B cell (primary cell): Measurements from ENCODE around the gene TOP1. TPM values are rescaled to one million over a fixed set of nuclear protein-coding genes. Genes with fewer than 3 reads are reported as not detected.

ENCODE experiments used
- ATAC-seq: fragments of 200-7000 bp; cut with Tn5 transposase; one replicate; pipeline ENCODE4 v1.10.0; 2021; ENCODE audit warnings: low read depth, mild to moderate bottlenecking, moderate number of reproducible peaks, moderate library complexity
- CTCF ChIA-PET: fragments of 350-600 bp; sonication (Branson Sonifier 250); formaldehyde crosslinking; loops from one replicate; lab custom pipeline; 2021; ENCODE audit warnings: antibody characterized with exemption, inconsistent platforms; lab: Charles Lee
- POLR2A ChIA-PET: fragments of 350-600 bp; sonication (Branson Sonifier 250); formaldehyde crosslinking; loops from one replicate; lab custom pipeline; 2021; ENCODE audit warnings: antibody characterized with exemption; lab: Charles Lee
- DNase-seq: peaks from one replicate; pipeline ENCODE4 v3.0.0; 2013
- H2AFZ ChIP-seq: 2 replicates; pipeline ENCODE4 v1.6.1; 2012; ENCODE audit warnings: mild to moderate bottlenecking, low read depth, low read length; ENCODE audit not compliant: insufficient read depth, poor library complexity, severe bottlenecking
- H3K27ac ChIP-seq, 2 donors: 1 replicate in 1 of 2; 2 replicates in 1 of 2; pipeline ENCODE4 v1.5.1; 2012 to 2013; ENCODE audit warnings: low read length in 2 of 2, mild to moderate bottlenecking in 2 of 2, moderate library complexity in 1 of 2
- H3K27me3 ChIP-seq, 4 experiments: fragments of 200-600 bp in 1 of 4; sonication (generic) in 1 of 4; replicated peaks in 1 of 4; 1 replicate in 2 of 4; 2 replicates in 2 of 4; pipeline versions ENCODE4 v1.6.1 to v1.7.0; 2013 to 2016; ENCODE audit warnings: low read length in 3 of 4, mild to moderate bottlenecking in 2 of 4, mixed read lengths in 1 of 4, moderate library complexity in 1 of 4; ENCODE audit not compliant: insufficient read depth in 4 of 4, control insufficient read depth in 3 of 4; ENCODE audit errors: control extremely low read depth in 1 of 4
- H3K36me3 ChIP-seq, 2 experiments: replicated peaks in 1 of 2; 1 replicate in 1 of 2; 2 replicates in 1 of 2; pipeline versions ENCODE4 v1.6.1 to v1.7.1; 2013; ENCODE audit warnings: low read length in 1 of 2; ENCODE audit not compliant: insufficient read depth in 2 of 2, control insufficient read depth in 1 of 2; ENCODE audit errors: control extremely low read depth in 1 of 2, extremely low read depth in 1 of 2
- H3K4me1 ChIP-seq, 2 donors: fragments of 200-600 bp in 1 of 2; sonication (generic) in 1 of 2; 1 replicate in 1 of 2; 2 replicates in 1 of 2; pipeline versions ENCODE4 v1.5.1 to v1.6.1; 2013 to 2017; ENCODE audit warnings: low read length in 2 of 2; ENCODE audit not compliant: control insufficient read depth in 2 of 2, insufficient read depth in 2 of 2
- H3K4me2 ChIP-seq: replicated peaks from 2 replicates; pipeline ENCODE3; 2012; ENCODE audit warnings: mild to moderate bottlenecking, low read depth, low read length; ENCODE audit not compliant: poor library complexity, severe bottlenecking
- H3K4me3 ChIP-seq, 5 experiments: fragments of 200-600 bp in 1 of 5; sonication (generic) in 1 of 5; 1 replicate in 3 of 5; 2 replicates in 2 of 5; pipeline versions ENCODE4 v1.5.1 to v1.7.0; 2011 to 2016; ENCODE audit warnings: low read length in 4 of 5, mild to moderate bottlenecking in 4 of 5, low read depth in 2 of 5, control low read depth in 1 of 5, moderate library complexity in 1 of 5; ENCODE audit not compliant: insufficient read depth in 1 of 5; ENCODE audit errors: control extremely low read depth in 1 of 5, extremely low read depth in 1 of 5
- H3K79me2 ChIP-seq: fragments of 200-600 bp; sonication (generic); one replicate; pipeline ENCODE4 v1.6.0; 2016; ENCODE audit warnings: low read length; ENCODE audit not compliant: control insufficient read depth, insufficient read depth
- H3K9ac ChIP-seq: fragments of 200-600 bp; sonication (generic); 2 replicates; pipeline ENCODE4 v1.6.1; 2017; ENCODE audit warnings: mild to moderate bottlenecking, low read length, moderate library complexity
- H3K9me3 ChIP-seq, 3 donors: one replicate each; pipeline versions ENCODE4 v1.6.1 to v1.7.1; 2013; ENCODE audit warnings: low read length in 2 of 3; ENCODE audit not compliant: control insufficient read depth in 2 of 3, insufficient read depth in 1 of 3; ENCODE audit errors: control extremely low read depth in 1 of 3
- H4K20me1 ChIP-seq: 2 replicates; pipeline ENCODE4 v1.6.0; 2012; ENCODE audit warnings: mild to moderate bottlenecking, low read length; ENCODE audit not compliant: insufficient read depth, control insufficient read depth, poor library complexity, severe bottlenecking
- H3K27ac Mint-ChIP-seq: one replicate; pipeline ENCODE4 v1.8.0; 2021; ENCODE audit warnings: mixed read lengths
- H3K27me3 Mint-ChIP-seq: one replicate; pipeline ENCODE4 v1.8.0; 2021; ENCODE audit warnings: mixed read lengths
- H3K4me1 Mint-ChIP-seq: one replicate; pipeline ENCODE4 v1.8.0; 2021; ENCODE audit warnings: mixed read lengths
- H3K4me3 Mint-ChIP-seq: one replicate; pipeline ENCODE4 v1.8.0; 2021; ENCODE audit warnings: mixed read lengths
- H3K9me3 Mint-ChIP-seq: one replicate; pipeline ENCODE4 v1.8.0; 2022; ENCODE audit warnings: mixed read lengths; ENCODE audit not compliant: insufficient read depth
- CTCF ChIP-seq: fragments of 200-600 bp; IDR thresholded peaks from one replicate; pipeline ENCODE4 v1.8.0; 2022; ENCODE audit warnings: antibody characterized with exemption, mild to moderate bottlenecking
- EZH2 ChIP-seq: IDR thresholded peaks from 2 replicates; pipeline ENCODE4 v1.6.1; 2012; ENCODE audit warnings: borderline replicate concordance, low read depth, mild to moderate bottlenecking, moderate library complexity, low read length; ENCODE audit not compliant: insufficient read depth, poor library complexity, severe bottlenecking
- WGBS: methylation state at CpG from one replicate; pipeline ENCODE4 v1.1.5; 2013; ENCODE audit warnings: missing lambda C conversion rate; ENCODE audit not compliant: insufficient coverage; 5-methylcytosine and 5-hydroxymethylcytosine counted together
- intact Hi-C: fragments of 100-400 bp; cut with micrococcal nuclease; formaldehyde crosslinking; loops from one replicate; pipeline ENCODE4 v1.10.0; 2022
- polyA plus RNA-seq: library from polyadenylated mRNA; depleted of rRNA; stranded (reverse); fragments of >200 nt; gene quantifications from 2 replicates; pipeline ENCODE4 v1.2.3, GENCODE V29; 2012
- total RNA-seq, 2 donors: library from RNA; stranded (reverse); fragments of 120-200 nt in 1 of 2; gene quantifications; 1 replicate in 1 of 2; 2 replicates in 1 of 2; pipeline versions ENCODE4 v1.2.3 to v1.2.4, GENCODE V29; 2013 to 2022

Gene TOP1
- total and polyA plus RNA-seq, 2 donors (not counting 1 experiment from before 2014, with no cell fraction given): 5.4 to 44.9 TPM

GRCh38 chr20:40979247-40979646, 49.4 kb upstream of the TOP1 start:
- no peak overlapping the region for H3K27ac Mint-ChIP-seq
- Histone ChIP-seq H3K9ac (no peak overlapping the region), H3K27ac (no peak overlapping the region), H3K27me3 (no peaks in the 10 kb centered on the region), H3K9me3 (peaks cover 3 to 10% (median 10%) of the 10 kb centered on the region in 3 donors), H3K79me2 (no peaks in the 10 kb centered on the region), H3K36me3 (no peaks in the 10 kb centered on the region), H4K20me1 (no peaks in the 10 kb centered on the region), H3K4me3 (no peak overlapping the region), H2AFZ (no peak overlapping the region), H3K4me2 (no peak overlapping the region), H3K4me1 (peaks cover 7 to 8% of the 10 kb centered on the region in 2 donors)
- no peak for ATAC-seq
- no peak for TF ChIP-seq EZH2
- no peak for TF ChIP-seq CTCF
- no peak for DNase-seq
- ChIA-PET POLR2A (no interaction called here), CTCF (interaction anchor here (1.9 kb wide), 1 partner anchor 116 kb away, joined by 5 read pairs; no protein-coding TSS in a partner anchor)
- peaks cover 7% of the 10 kb centered on the region for H3K9me3 Mint-ChIP-seq
- WGBS: 93% methylated on average over 2 of the region's 2 CpGs
- peaks cover 3% of the 10 kb centered on the region for H3K4me1 Mint-ChIP-seq
- H3K27me3 Mint-ChIP-seq: peaks cover 10% of the 10 kb centered on the region
- H3K4me3 Mint-ChIP-seq: no peak overlapping the region
- intact Hi-C loops: no loop called here

GRCh38 chr20:40980106-40980827, 48.4 kb upstream of the TOP1 start:
- peaks cover 3% of the 10 kb centered on the region for H3K4me1 Mint-ChIP-seq
- no peak overlapping the region for H3K9ac ChIP-seq
- no peak for ATAC-seq
- H3K4me2 ChIP-seq: no peak overlapping the region
- peaks cover 3 to 14% (median 10%) of the 10 kb centered on the region in 3 donors for H3K9me3 ChIP-seq
- H3K4me1 ChIP-seq: peaks cover 7 to 8% of the 10 kb centered on the region in 2 donors
- ChIA-PET CTCF (interaction anchor here (1.0 to 2.5 kb wide), 4 partner anchors 8 to 114 kb away, joined by 3 to 7 read pairs (median 4); no protein-coding TSS in a partner anchor), POLR2A (no interaction called here)
- H3K27me3 ChIP-seq: no peaks in the 10 kb centered on the region
- no peak overlapping the region for H3K4me3 Mint-ChIP-seq
- no peak for DNase-seq
- no peaks in the 10 kb centered on the region for H3K79me2 ChIP-seq
- no peak overlapping the region for H3K27ac ChIP-seq
- H3K9me3 Mint-ChIP-seq: peaks cover 7% of the 10 kb centered on the region
- no peak overlapping the region for H3K27ac Mint-ChIP-seq
- 67% methylated on average over 1 of the region's 4 CpGs for WGBS
- no peaks in the 10 kb centered on the region for H3K36me3 ChIP-seq
- H3K27me3 Mint-ChIP-seq: peaks cover 8% of the 10 kb centered on the region
- H3K4me3 ChIP-seq: no peak overlapping the region
- intact Hi-C loops: no loop called here
- H4K20me1 ChIP-seq: no peaks in the 10 kb centered on the region
- H2AFZ ChIP-seq: no peak overlapping the region
- TF ChIP-seq CTCF (no peak), EZH2 (no peak)
